Measurements from ENCODE around the gene BPIFA3. TPM values are rescaled to one million over a fixed set of nuclear protein-coding genes. Genes with fewer than 3 reads are reported as not detected.

BPIFA3 gene
- total and polyA plus RNA-seq, 2 of the 8 experiments (the other 6 are each of a cell fraction or from before 2014, with no cell fraction given), result not detected

- no peak for TF ChIP-seq HDAC2 (IDR thresholded peaks at IDR 0.05; ENCODE audit: borderline replicate concordance in 1 of 2, low read depth in 2 of 2, low read length in 2 of 2)
- TF ChIP-seq CEBPB (IDR thresholded peaks at IDR 0.05; ENCODE audit: low read depth, low read length), result no peak
- TF ChIP-seq SP4 (IDR thresholded peaks at IDR 0.05; ENCODE audit: low read length), result no peak
- no peak for TF ChIP-seq SAP30 (IDR thresholded peaks at IDR 0.05; ENCODE audit: insufficient read depth, insufficient replicate concordance, low read length)
- TF ChIP-seq BCL11A (IDR thresholded peaks at IDR 0.05; ENCODE audit: low read depth in 2 of 2, low read length in 2 of 2), result no peak
- no peak for TF ChIP-seq CHD7 (IDR thresholded peaks at IDR 0.05; ENCODE audit: insufficient replicate concordance, low read length)
- no peak for TF ChIP-seq SP1 (IDR thresholded peaks at IDR 0.05; ENCODE audit: low read depth, low read length)
- no peak for TF ChIP-seq ATF3 (IDR thresholded peaks at IDR 0.05; ENCODE audit: insufficient read depth, low read depth, low read length)
Measured at GRCh38 chr20:33232486-33233072, 15.4 kb downstream of the BPIFA3 start (continued).

Data from H1 (cell line).